NCI-H1105 (cell line): ENCODE results near the gene TIMM29.
"Not testable (repeated sequence)": the region's sequence is repeated elsewhere in the genome, so short reads cannot be mapped to it uniquely, and the experiment has no call there.

Experiments used
- DNase-seq: peaks from one replicate; lab custom pipeline; 2025; lab: John Stamatoyannopoulos, UW

The TIMM29 gene

DNA sequence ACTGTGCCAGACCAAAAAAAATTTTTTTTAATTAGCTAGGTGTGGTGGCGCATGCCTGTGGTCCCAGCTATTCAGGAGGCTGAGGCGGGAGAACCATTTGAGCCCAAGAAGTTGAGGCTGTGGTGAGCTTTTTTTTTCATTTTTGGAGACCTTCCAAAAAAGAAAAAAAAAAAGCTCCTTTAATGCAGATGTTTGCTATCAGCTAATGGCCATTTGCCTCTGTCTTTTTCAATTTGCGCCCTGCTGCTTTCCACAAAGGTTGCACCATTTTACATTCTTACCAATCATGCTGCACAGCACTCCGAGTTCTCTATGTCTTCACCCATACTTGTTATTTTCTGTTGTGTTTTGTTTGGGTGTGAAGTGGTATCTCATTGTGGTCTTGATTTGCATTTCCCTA is 16.7 kb downstream of the TIMM29 start:
- DNase-seq = no peak

- no peak for DNase-seq
These were observed 18.5 kb downstream of the TIMM29 start for GRCh38 chr19:10946958-10947657.

DNA sequence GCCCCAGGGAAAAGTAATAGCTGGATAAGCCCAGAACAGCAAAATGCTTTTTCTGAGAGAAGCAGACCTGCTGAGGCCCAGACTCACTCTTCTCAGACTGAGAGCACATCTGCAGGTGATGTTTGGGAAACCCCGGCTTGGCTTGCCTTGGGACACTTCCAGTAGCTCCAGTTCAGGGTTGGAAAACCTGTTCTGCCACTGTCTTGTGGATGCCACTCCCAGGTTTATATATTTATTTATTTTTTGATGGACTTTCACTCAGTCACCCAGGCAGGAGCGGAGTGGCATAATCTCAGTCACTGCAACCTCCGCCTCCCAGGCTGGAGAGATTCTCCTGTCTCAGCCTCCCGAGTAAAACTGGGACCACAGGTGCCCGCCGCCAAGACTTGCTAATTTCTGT is 24.2 kb downstream of the TIMM29 start:
- DNase-seq = no peak

- not testable (repeated sequence) for DNase-seq
These were observed 30.8 kb downstream of the TIMM29 start for GRCh38 chr19:10959277-10959968.

- DNase-seq = peak; percentile 98
These were observed 31.9 kb downstream of the TIMM29 start, which contains the start of gene SMARCA4 for GRCh38 chr19:10960314-10961072. Gene SMARCA4, plus strand, starts transcription at chr19:10961030. Its CDS starts 23,122 bp downstream, at chr19:10984152.

- DNase-seq = no peak
These were observed 32.7 kb downstream of the TIMM29 start for GRCh38 chr19:10961073-10961860.

- DNase-seq = no peak
These were observed 34.3 kb downstream of the TIMM29 start for GRCh38 chr19:10962863-10963262.

- no peak for DNase-seq
These were observed 35.3 kb downstream of the TIMM29 start for GRCh38 chr19:10963865-10964264.

- DNase-seq = no peak
These were observed 36.3 kb downstream of the TIMM29 start for GRCh38 chr19:10964903-10965302.

DNA sequence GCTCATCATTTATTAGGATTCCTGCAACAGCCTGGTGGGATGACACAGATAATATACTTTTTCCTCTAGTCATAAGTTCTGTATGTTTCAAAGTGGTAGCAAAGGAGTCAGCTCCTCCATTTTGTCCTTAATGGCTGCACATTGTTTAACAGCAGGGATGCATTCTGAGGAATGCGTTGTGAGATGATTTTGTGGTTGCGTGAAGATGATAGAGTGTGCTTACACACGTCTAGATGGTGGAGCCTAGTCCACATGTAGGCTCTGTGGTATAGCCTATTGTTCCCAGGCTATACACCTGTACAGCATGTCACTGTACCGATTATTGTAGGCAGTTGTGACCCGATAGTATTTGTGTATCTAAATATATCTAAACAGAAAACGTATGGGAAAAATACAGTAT is 36.8 kb downstream of the TIMM29 start:
- DNase-seq = no peak

- DNase-seq = no peak
These were observed 38.2 kb downstream of the TIMM29 start for GRCh38 chr19:10966809-10967208.

DNA sequence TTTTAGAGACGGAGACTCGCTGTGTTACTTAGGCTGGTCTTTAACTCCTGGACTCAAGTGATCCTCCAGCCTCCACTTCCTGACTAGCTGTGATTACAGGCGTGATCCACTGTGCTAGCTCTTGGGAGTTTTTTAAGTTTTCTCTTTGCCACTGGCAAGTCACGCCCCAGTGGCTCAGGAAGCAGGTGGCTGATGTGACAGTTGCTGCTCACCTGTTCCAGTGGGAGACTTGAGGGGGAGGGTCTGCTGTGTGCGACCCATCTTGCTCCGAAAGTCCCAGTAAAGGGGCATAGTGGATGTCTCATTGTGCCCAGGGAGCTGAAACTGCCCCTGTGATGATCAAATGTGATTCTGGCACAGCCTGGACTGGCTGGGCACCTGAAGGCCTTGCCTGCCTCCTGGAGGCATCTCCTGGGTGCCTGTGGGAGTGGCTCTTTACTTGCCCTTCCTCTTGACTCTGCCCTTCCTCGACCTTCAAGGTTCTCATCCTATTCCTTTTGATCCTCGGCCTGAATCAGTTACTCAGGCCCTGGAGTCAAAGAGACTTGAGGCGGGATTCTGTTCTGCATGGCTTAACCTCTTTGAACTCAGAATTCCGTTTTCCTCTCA is 40.0 kb downstream of the TIMM29 start:
- DNase-seq = peak; percentile 60

DNA sequence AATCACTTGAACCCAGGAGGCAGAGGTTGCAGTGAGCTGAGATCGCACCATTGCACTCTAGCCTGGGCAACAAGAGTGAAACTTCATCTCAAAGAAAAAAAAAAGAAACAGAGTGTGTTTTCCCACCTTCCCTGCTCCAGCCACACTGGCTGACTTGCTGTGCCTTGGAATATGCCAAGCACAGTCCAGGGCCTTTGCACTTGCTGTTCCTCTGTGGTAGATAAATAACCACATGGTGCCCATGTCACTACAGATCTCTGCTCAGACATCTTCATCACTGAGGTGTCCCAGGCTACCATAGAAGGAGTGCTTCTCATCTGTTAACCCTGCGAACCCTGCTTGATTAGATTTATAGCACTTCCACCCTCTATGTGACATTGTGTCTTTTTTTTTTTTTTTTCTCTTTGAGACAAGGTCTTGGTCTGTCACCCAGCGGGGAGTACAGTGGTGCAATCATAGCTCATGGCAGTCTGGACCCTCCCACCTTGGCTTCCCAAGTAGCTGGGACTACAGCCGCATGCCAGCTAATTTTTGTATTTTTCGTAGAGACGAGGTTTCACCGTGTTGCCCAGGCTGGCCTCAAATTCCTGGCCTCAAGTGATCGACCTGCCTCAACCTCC is 42.6 kb downstream of the TIMM29 start:
- DNase-seq = no peak

GRCh38 chr19:10975374-10976130 is 46.9 kb downstream of the TIMM29 start:
- DNase-seq = no peak

- no peak for DNase-seq
These were observed 47.7 kb downstream of the TIMM29 start for GRCh38 chr19:10976131-10976892.

- no peak for DNase-seq
These were observed 49.1 kb downstream of the TIMM29 start for GRCh38 chr19:10977742-10978092.
